H1 (cell line): ENCODE measurements around the gene MMP28. TPM values are rescaled to one million over a fixed set of nuclear protein-coding genes. Genes with fewer than 3 reads are reported as not detected.

ENCODE experiments used
- CTCF ChIA-PET: fragments of 300-600 bp; sonication (Branson Sonifier 250); formaldehyde crosslinking; loops from one replicate; lab custom pipeline; 2021; ENCODE audit not compliant: partially characterized antibody; lab: Charles Lee
- POLR2A ChIA-PET: fragments of 300-600 bp; sonication (Branson Sonifier 250); formaldehyde crosslinking; loops from one replicate; lab custom pipeline; 2021; ENCODE audit warnings: inconsistent platforms; ENCODE audit not compliant: partially characterized antibody; lab: Charles Lee
- DNase-seq, 2 experiments: peaks; one replicate each; pipeline versions ENCODE4 v3.0.0 to v3.0.0-alpha.2; 2010 to 2022; ENCODE audit warnings: low spot score in 2 of 2, low read depth in 1 of 2, mixed read lengths in 1 of 2
- FAIRE-seq: peaks from 2 replicates; lab custom pipeline; 2011; peaks lifted over from hg19 to GRCh38; lab: Jason Lieb, UNC
- H2AFZ ChIP-seq: 2 replicates; pipeline ENCODE4 v1.8.1; 2012; ENCODE audit warnings: low read length, inconsistent platforms
- H2AK5ac ChIP-seq: 2 replicates; pipeline ENCODE4 v1.6.1; 2013; ENCODE audit warnings: low read depth, low read length
- H2BK120ac ChIP-seq: replicated peaks from 2 replicates; pipeline ENCODE3; 2013; ENCODE audit warnings: low read depth, low read length, inconsistent platforms
- H2BK12ac ChIP-seq: 2 replicates; pipeline ENCODE4 v1.6.1; 2013; ENCODE audit warnings: low read depth, low read length
- H2BK15ac ChIP-seq: 2 replicates; pipeline ENCODE4 v1.6.1; 2013; ENCODE audit warnings: low read length
- H2BK20ac ChIP-seq: 2 replicates; pipeline ENCODE4 v1.6.1; 2013; ENCODE audit warnings: low read length
- H2BK5ac ChIP-seq: 2 replicates; pipeline ENCODE4 v1.6.1; 2013; ENCODE audit warnings: low read depth, low read length
- H3K14ac ChIP-seq: 2 replicates; pipeline ENCODE4 v1.6.1; 2013; ENCODE audit warnings: inconsistent platforms; ENCODE audit not compliant: insufficient read length
- H3K18ac ChIP-seq: 2 replicates; pipeline ENCODE4 v1.6.1; 2013; ENCODE audit warnings: low read length; ENCODE audit errors: extremely low read depth
- H3K23ac ChIP-seq: 2 replicates; pipeline ENCODE4 v1.6.1; 2013; ENCODE audit warnings: inconsistent platforms; ENCODE audit not compliant: insufficient read length
- H3K23me2 ChIP-seq: 2 replicates; pipeline ENCODE4 v1.6.1; 2013; ENCODE audit warnings: low read depth, low read length
- H3K27ac ChIP-seq: 2 replicates; pipeline ENCODE4 v1.6.1; 2011; ENCODE audit warnings: low read depth, low read length, inconsistent platforms
- H3K27me3 ChIP-seq, 4 experiments: replicated peaks in 1 of 4; 1 replicate in 1 of 4; 2 replicates in 3 of 4; pipeline versions ENCODE4 v1.6.1 to v1.8.1; 2011 to 2013; ENCODE audit warnings: low read length in 3 of 4, mild to moderate bottlenecking in 3 of 4, inconsistent platforms in 2 of 4, mixed read lengths in 2 of 4, moderate library complexity in 1 of 4; ENCODE audit not compliant: control insufficient read depth in 3 of 4, insufficient read depth in 3 of 4; ENCODE audit errors: extremely low read depth in 1 of 4
- H3K36me3 ChIP-seq, 4 experiments: 2 replicates each; pipeline versions ENCODE4 v1.6.1 to v1.8.1; 2011 to 2013; ENCODE audit warnings: mild to moderate bottlenecking in 4 of 4, low read length in 3 of 4, moderate library complexity in 2 of 4, control low read depth in 1 of 4, inconsistent platforms in 1 of 4; ENCODE audit not compliant: insufficient read depth in 4 of 4, control insufficient read depth in 2 of 4
- H3K4ac ChIP-seq: replicated peaks from 2 replicates; pipeline ENCODE3; 2013; ENCODE audit warnings: low read length, low read depth, mixed read lengths, inconsistent platforms; ENCODE audit not compliant: insufficient read length
- H3K4me1 ChIP-seq, 4 experiments: replicated peaks in 1 of 4; 1 replicate in 1 of 4; 2 replicates in 3 of 4; pipeline versions ENCODE4 v1.6.1 to v1.8.1; 2011 to 2013; ENCODE audit warnings: low read length in 3 of 4, inconsistent platforms in 2 of 4, mixed read lengths in 1 of 4; ENCODE audit not compliant: insufficient read depth in 4 of 4, control insufficient read depth in 3 of 4
- H3K4me2 ChIP-seq, 2 experiments: 2 replicates each; pipeline versions ENCODE4 v1.6.1 to v1.8.1; 2011 to 2013; ENCODE audit warnings: low read depth in 2 of 2, low read length in 2 of 2, control low read depth in 1 of 2, inconsistent platforms in 1 of 2, mild to moderate bottlenecking in 1 of 2; ENCODE audit not compliant: insufficient read depth in 1 of 2
- H3K4me3 ChIP-seq, 4 experiments: fragments of 200-600, 300-600 bp in 1 of 4; sonication (generic), shearing (Covaris generic), sonication (Bioruptor Twin) in 1 of 4; 2 replicates each; pipeline versions ENCODE4 v1.5.1 to v1.8.1; 2011 to 2016; ENCODE audit warnings: low read length in 4 of 4, low read depth in 3 of 4, control low read depth in 2 of 4, inconsistent platforms in 2 of 4, mild to moderate bottlenecking in 2 of 4, mixed read lengths in 1 of 4, moderate library complexity in 1 of 4; ENCODE audit not compliant: insufficient read depth in 2 of 4; ENCODE audit errors: extremely low read depth in 1 of 4
- H3K56ac ChIP-seq: replicated peaks from 2 replicates; pipeline ENCODE3; 2013; ENCODE audit warnings: low read depth, mild to moderate bottlenecking, mixed read lengths, low read length, inconsistent platforms; ENCODE audit not compliant: insufficient read length
- H3K79me1 ChIP-seq: 2 replicates; pipeline ENCODE4 v1.6.1; 2013; ENCODE audit warnings: low read depth, low read length, control low read depth
- H3K79me2 ChIP-seq, 2 experiments: 2 replicates each; pipeline versions ENCODE4 v1.6.1 to v1.8.1; 2012 to 2013; ENCODE audit warnings: low read length in 2 of 2, mild to moderate bottlenecking in 2 of 2, inconsistent platforms in 1 of 2; ENCODE audit not compliant: insufficient read depth in 2 of 2, control insufficient read depth in 1 of 2
- H3K9ac ChIP-seq, 4 experiments: replicated peaks in 1 of 4; 1 replicate in 1 of 4; 2 replicates in 3 of 4; pipeline versions ENCODE4 v1.6.1 to v1.8.1; 2011 to 2013; ENCODE audit warnings: low read depth in 3 of 4, low read length in 3 of 4, control low read depth in 2 of 4, mild to moderate bottlenecking in 2 of 4, moderate library complexity in 2 of 4, inconsistent platforms in 1 of 4; ENCODE audit errors: extremely low read depth in 1 of 4
- H3K9me3 ChIP-seq, 2 experiments: 2 replicates each; pipeline versions ENCODE4 v1.6.1 to v1.8.1; 2012 to 2013; ENCODE audit warnings: mild to moderate bottlenecking in 2 of 2, moderate library complexity in 2 of 2, control low read depth in 1 of 2, inconsistent platforms in 1 of 2, low read depth in 1 of 2, low read length in 1 of 2, mixed read lengths in 1 of 2; ENCODE audit not compliant: insufficient read depth in 2 of 2
- H4K20me1 ChIP-seq, 2 experiments: replicated peaks in 1 of 2; 2 replicates each; pipeline versions ENCODE3 to v1.8.1; 2011 to 2013; ENCODE audit warnings: inconsistent platforms in 2 of 2, low read length in 2 of 2, mild to moderate bottlenecking in 1 of 2; ENCODE audit not compliant: insufficient read depth in 2 of 2, control insufficient read depth in 1 of 2
- H4K5ac ChIP-seq: 2 replicates; pipeline ENCODE4 v1.6.1; 2013; ENCODE audit warnings: low read length, low read depth, mixed read lengths, inconsistent platforms; ENCODE audit not compliant: insufficient read length
- H4K8ac ChIP-seq: 2 replicates; pipeline ENCODE4 v1.8.0; 2013; ENCODE audit warnings: mild to moderate bottlenecking, moderate library complexity, low read length, inconsistent platforms; ENCODE audit not compliant: insufficient read depth; ENCODE audit errors: extremely low read depth
- H4K91ac ChIP-seq: replicated peaks from 2 replicates; pipeline ENCODE3; 2013; ENCODE audit warnings: low read length, mixed read lengths, inconsistent platforms; ENCODE audit not compliant: insufficient read length
- CHD1 ChIP-seq: IDR thresholded peaks from 2 replicates; pipeline ENCODE4 v1.6.1; 2012; ENCODE audit warnings: low read depth, low read length, improper control_type of control experiment
- JUND ChIP-seq: IDR thresholded peaks from 2 replicates; pipeline ENCODE4 v1.6.1; 2011; ENCODE audit warnings: mild to moderate bottlenecking, improper control_type of control experiment, low read length
- RXRA ChIP-seq: IDR thresholded peaks from 2 replicates; pipeline ENCODE4 v1.6.1; 2011; ENCODE audit warnings: low read depth, mild to moderate bottlenecking, low read length, moderate library complexity; ENCODE audit not compliant: insufficient read depth
- TAF7 ChIP-seq: optimal IDR thresholded peaks from 2 replicates; pipeline ENCODE3; 2011; ENCODE audit warnings: low read depth, mild to moderate bottlenecking, inconsistent platforms, low read length, moderate library complexity, borderline replicate concordance
- WGBS, 2 experiments: shearing (Covaris generic) in 1 of 2; methylation state at CpG; one replicate each; pipeline versions ENCODE4 v1.1.6 to v1.1.7; 2013 to 2015; ENCODE audit warnings: low lambda C conversion rate in 2 of 2, mixed read lengths in 2 of 2, inconsistent platforms in 1 of 2, low coverage in 1 of 2, missing lambda C conversion rate in 1 of 2; ENCODE audit not compliant: insufficient replicate concordance in 2 of 2, insufficient coverage in 1 of 2, insufficient read length in 1 of 2; ENCODE audit errors: extremely low coverage in 1 of 2, missing lambda C conversion rate in 1 of 2; 5-methylcytosine and 5-hydroxymethylcytosine counted together
- polyA plus RNA-seq, 7 experiments: library from polyadenylated mRNA; depleted of rRNA in 3 of 7; stranded (reverse) in 5 of 7; unstranded in 2 of 7; fragments of >200 nt in 5 of 7; fragments of 200-250 nt in 2 of 7; gene quantifications; 1 replicate in 5 of 7; 2 replicates in 1 of 7; 4 replicates in 1 of 7; pipeline versions ENCODE4 v1.2.1 to v1.2.3, GENCODE V29; 2011 to 2013; ENCODE audit warnings: missing spikeins in 2 of 7, mixed read lengths in 2 of 7
- total RNA-seq: library from RNA; stranded (reverse); fragmentation: NEBNext Ultra II Directional; extraction: Animal tissue kit (Norgen Biotek cat#: 25700); gene quantifications from 2 replicates; pipeline ENCODE4 v1.2.1, GENCODE V29; 2021
- TF ChIP-seq, protein P1 (sequence below): IDR thresholded peaks from 2 replicates; pipeline ENCODE4 v1.6.1; 2012; ENCODE audit warnings: inconsistent platforms

The MMP28 gene
- total and polyA plus RNA-seq, 2 of the 8 experiments (the other 6 are each of a cell fraction or from before 2014, with no cell fraction given): not detected

- H4K91ac ChIP-seq: no peak overlapping the region
- ChIA-PET CTCF (interaction anchor here (1.4 kb wide), 1 partner anchor 12 kb away, joined by 5 read pairs; no protein-coding TSS in a partner anchor), POLR2A (interaction anchor here (1.0 kb wide), 1 partner anchor 163 kb away, joined by 3 read pairs; no protein-coding TSS in a partner anchor)
- no peak overlapping the region for H3K9ac ChIP-seq
- H3K14ac ChIP-seq: no peak overlapping the region
- no peak overlapping the region for H3K27ac ChIP-seq
- H4K20me1 ChIP-seq: peaks cover 0 to 14% of the 10 kb centered on the region in 2 experiments
- H3K79me2 ChIP-seq: no peaks in the 10 kb centered on the region
- DNase-seq: no peak
- no peak for FAIRE-seq
- H3K56ac ChIP-seq: no peak overlapping the region
- no peak for TF ChIP-seq CHD1
- TF ChIP-seq TAF7: no peak
- TF ChIP-seq, protein P1, sequence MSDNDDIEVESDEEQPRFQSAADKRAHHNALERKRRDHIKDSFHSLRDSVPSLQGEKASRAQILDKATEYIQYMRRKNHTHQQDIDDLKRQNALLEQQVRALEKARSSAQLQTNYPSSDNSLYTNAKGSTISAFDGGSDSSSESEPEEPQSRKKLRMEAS: no peak
- TF ChIP-seq JUND: no peak
- TF ChIP-seq RXRA: no peak
- no peak overlapping the region for H3K4ac ChIP-seq
- H3K79me1 ChIP-seq: no peaks in the 10 kb centered on the region; the same call in 1 of the 2 replicates
- H2AK5ac ChIP-seq: no peak overlapping the region
- H3K4me3 ChIP-seq: no peak overlapping the region
- H2BK120ac ChIP-seq: no peak overlapping the region
- no peak overlapping the region for H2BK15ac ChIP-seq
- peaks cover 8 to 11% of the 10 kb centered on the region in 2 experiments; a peak in 2 of 4 replicates for H3K9me3 ChIP-seq
- H3K27me3 ChIP-seq: peaks cover 11 to 39% (median 34%) of the 10 kb centered on the region in 4 experiments
- no peak overlapping the region for H3K4me2 ChIP-seq
- H3K18ac ChIP-seq: no peak overlapping the region
- WGBS, 2 experiments: 80% methylated on average over 7 of the region's 7 CpGs; no CpG with 5 or more reads in 1 of the 2 experiments
- H3K23ac ChIP-seq: no peak overlapping the region
- H2BK20ac ChIP-seq: no peak overlapping the region
- H2AFZ ChIP-seq: no peak overlapping the region
- H2BK5ac ChIP-seq: no peak overlapping the region
- no peak overlapping the region for H4K5ac ChIP-seq
- H2BK12ac ChIP-seq: no peak overlapping the region
- peaks cover 0 to 8% (median 0%) of the 10 kb centered on the region in 4 experiments; a peak in 1 of 8 replicates for H3K36me3 ChIP-seq
- no peak overlapping the region for H4K8ac ChIP-seq
- peaks cover 5% of the 10 kb centered on the region; the same call in 1 of the 2 replicates for H3K23me2 ChIP-seq
- peaks cover 0 to 9% (median 0%) of the 10 kb centered on the region in 4 experiments; a peak in 4 of 7 replicates for H3K4me1 ChIP-seq
Measured at GRCh38 chr17:35742496-35742895, 52.9 kb downstream of the MMP28 start.
